Measurements from ENCODE around the gene PRM1. TPM values are rescaled to one million over a fixed set of nuclear protein-coding genes. Genes with fewer than 3 reads are reported as not detected.

PRM1 gene
- total and polyA plus RNA-seq, 2 of the 13 experiments (the other 11 are each of a cell fraction or from before 2014, with no cell fraction given) = not detected

DNA sequence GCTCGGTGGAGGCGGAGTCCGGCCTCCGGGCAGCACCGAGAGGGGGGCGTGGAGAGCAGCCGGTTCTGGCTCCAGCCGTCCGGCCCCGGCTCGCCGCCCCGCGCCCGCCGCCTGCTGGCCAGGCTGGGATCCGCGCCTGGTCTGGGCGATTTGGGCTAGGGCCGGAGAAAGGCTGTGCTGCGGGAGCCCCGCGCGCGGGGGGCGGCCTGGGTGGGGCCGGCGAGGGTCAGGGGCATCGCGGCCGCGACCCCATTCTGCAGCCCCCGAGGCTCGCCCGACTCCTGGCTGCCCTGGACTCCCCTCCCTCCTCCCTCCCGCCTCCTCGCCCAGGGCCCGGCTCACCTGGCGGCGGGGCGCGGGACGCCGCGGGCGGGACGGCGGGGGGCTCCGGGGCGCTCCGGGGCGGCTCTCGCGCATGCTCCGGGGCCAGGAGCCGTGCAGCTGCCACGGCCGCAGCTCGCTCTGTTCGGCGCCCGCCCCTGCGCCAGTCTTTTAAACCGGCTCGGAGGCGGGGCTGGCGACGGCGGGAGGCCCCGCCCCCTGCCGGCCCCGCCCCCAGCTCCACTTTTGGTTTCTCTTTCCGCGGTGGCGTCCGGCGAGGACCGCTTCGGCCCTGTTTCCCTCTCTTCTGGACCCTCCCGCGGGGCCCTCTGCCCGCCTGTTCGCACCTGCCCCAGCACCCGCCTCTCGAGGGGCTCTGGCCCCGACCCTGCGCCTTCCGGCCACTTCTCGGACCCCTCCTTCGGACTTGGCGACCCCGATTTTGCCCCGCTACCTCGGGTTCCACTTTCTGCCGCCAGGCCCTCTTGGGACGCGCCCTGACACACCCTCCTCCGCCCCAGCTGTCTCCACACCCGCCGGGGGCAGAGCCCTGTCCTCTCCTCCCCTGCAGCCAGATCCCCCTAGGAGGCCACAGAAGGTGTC lies 25.1 kb downstream of the PRM1 start, which contains the start of gene SOCS1 (continued):
- no peak for TF ChIP-seq ZBTB40 (IDR thresholded peaks at IDR 0.05)
- peak; percentile 77; the same call in 1 of the 2 replicates for TF ChIP-seq ZBTB40 (CRISPR knock-in tag; IDR thresholded peaks at IDR 0.05)
- TF ChIP-seq, protein P1, sequence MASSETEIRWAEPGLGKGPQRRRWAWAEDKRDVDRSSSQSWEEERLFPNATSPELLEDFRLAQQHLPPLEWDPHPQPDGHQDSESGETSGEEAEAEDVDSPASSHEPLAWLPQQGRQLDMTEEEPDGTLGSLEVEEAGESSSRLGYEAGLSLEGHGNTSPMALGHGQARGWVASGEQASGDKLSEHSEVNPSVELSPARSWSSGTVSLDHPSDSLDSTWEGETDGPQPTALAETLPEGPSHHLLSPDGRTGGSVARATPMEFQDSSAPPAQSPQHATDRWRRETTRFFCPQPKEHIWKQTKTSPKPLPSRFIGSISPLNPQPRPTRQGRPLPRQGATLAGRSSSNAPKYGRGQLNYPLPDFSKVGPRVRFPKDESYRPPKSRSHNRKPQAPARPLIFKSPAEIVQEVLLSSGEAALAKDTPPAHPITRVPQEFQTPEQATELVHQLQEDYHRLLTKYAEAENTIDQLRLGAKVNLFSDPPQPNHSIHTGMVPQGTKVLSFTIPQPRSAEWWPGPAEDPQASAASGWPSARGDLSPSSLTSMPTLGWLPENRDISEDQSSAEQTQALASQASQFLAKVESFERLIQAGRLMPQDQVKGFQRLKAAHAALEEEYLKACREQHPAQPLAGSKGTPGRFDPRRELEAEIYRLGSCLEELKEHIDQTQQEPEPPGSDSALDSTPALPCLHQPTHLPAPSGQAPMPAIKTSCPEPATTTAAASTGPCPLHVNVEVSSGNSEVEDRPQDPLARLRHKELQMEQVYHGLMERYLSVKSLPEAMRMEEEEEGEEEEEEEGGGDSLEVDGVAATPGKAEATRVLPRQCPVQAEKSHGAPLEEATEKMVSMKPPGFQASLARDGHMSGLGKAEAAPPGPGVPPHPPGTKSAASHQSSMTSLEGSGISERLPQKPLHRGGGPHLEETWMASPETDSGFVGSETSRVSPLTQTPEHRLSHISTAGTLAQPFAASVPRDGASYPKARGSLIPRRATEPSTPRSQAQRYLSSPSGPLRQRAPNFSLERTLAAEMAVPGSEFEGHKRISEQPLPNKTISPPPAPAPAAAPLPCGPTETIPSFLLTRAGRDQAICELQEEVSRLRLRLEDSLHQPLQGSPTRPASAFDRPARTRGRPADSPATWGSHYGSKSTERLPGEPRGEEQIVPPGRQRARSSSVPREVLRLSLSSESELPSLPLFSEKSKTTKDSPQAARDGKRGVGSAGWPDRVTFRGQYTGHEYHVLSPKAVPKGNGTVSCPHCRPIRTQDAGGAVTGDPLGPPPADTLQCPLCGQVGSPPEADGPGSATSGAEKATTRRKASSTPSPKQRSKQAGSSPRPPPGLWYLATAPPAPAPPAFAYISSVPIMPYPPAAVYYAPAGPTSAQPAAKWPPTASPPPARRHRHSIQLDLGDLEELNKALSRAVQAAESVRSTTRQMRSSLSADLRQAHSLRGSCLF (CRISPR knock-in tag; IDR thresholded peaks at IDR 0.05; ENCODE audit: borderline replicate concordance) = peak; percentile 90; the same call in 1 of the 2 replicates
- TF ChIP-seq, protein P2, sequence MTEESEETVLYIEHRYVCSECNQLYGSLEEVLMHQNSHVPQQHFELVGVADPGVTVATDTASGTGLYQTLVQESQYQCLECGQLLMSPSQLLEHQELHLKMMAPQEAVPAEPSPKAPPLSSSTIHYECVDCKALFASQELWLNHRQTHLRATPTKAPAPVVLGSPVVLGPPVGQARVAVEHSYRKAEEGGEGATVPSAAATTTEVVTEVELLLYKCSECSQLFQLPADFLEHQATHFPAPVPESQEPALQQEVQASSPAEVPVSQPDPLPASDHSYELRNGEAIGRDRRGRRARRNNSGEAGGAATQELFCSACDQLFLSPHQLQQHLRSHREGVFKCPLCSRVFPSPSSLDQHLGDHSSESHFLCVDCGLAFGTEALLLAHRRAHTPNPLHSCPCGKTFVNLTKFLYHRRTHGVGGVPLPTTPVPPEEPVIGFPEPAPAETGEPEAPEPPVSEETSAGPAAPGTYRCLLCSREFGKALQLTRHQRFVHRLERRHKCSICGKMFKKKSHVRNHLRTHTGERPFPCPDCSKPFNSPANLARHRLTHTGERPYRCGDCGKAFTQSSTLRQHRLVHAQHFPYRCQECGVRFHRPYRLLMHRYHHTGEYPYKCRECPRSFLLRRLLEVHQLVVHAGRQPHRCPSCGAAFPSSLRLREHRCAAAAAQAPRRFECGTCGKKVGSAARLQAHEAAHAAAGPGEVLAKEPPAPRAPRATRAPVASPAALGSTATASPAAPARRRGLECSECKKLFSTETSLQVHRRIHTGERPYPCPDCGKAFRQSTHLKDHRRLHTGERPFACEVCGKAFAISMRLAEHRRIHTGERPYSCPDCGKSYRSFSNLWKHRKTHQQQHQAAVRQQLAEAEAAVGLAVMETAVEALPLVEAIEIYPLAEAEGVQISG (CRISPR knock-in tag; IDR thresholded peaks at IDR 0.05) = peak; percentile 82
- TF ChIP-seq SRSF1 (optimal IDR thresholded peaks at IDR 0.05; ENCODE audit: low read depth, low read length) = no peak
- TF ChIP-seq MYNN (CRISPR knock-in tag; IDR thresholded peaks at IDR 0.05; ENCODE audit: low read depth) = peak; percentile 61; the same call in 1 of the 2 replicates
- peak; percentile 72 for TF ChIP-seq TEAD2 (CRISPR knock-in tag; IDR thresholded peaks at IDR 0.05)
- TF ChIP-seq MYC (CRISPR knock-in tag; IDR thresholded peaks at IDR 0.05; ENCODE audit: borderline replicate concordance) = peak; percentile 49
- TF ChIP-seq ZNF263 (CRISPR knock-in tag; IDR thresholded peaks at IDR 0.05) = peak; percentile 45
- peak; percentile 39; the same call in 1 of the 2 replicates for TF ChIP-seq ZNF576 (CRISPR knock-in tag; IDR thresholded peaks at IDR 0.05)
